GM15510 (cell line): Measurements from ENCODE around the gene NLGN4X.

ENCODE experiments used
- POLR2A ChIP-seq: IDR thresholded peaks from 3 replicates; pipeline ENCODE4 v1.6.1; 2011; ENCODE audit warnings: borderline replicate concordance; ENCODE audit not compliant: insufficient read length; ENCODE audit errors: extremely low read depth

NLGN4X gene

GRCh38 chrX:6184900-6185515 is 43.7 kb downstream of the NLGN4X start:
- no peak for TF ChIP-seq POLR2A

DNA sequence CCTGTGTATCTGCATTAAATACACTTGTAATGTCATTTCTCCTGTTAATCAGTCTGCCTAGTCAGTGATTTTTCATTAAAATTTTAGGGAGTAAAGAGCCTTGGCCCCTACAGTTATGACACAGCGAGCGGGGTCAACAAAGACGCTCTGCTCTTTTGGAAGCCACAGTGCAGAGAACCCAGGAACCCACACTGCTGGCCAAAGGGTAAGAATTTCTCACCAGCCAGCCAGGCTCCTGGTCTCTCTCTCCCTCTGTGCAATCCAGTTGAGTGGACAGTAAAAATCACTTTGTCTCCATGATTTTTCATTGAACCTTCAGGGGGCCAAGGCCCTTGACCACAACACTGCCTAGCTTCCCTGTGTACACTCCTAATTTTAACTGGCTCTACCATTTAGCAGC is 52.8 kb downstream of the NLGN4X start:
- TF ChIP-seq POLR2A: no peak

- TF ChIP-seq POLR2A: no peak
These were observed 58.2 kb downstream of the NLGN4X start for GRCh38 chrX:6170424-6170823.

DNA sequence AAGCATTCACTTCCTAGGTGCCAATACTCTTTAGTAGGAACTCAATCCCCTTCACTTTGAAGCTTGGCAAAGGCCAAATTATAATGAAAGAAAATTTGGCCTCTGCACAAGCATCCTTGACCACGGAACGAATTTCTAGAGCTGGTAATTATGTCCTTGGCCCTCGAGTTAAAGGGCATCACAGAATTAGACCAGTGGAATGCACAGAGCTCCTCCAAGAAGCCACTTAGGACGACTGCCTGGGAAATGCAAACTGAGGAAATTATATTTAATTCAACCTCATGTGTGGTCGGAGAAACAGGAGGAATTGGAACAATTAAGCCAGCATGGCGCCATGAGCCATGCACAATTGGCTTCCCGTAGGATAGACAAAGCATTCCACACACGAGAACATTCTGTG is 59.3 kb downstream of the NLGN4X start:
- TF ChIP-seq POLR2A: no peak

DNA sequence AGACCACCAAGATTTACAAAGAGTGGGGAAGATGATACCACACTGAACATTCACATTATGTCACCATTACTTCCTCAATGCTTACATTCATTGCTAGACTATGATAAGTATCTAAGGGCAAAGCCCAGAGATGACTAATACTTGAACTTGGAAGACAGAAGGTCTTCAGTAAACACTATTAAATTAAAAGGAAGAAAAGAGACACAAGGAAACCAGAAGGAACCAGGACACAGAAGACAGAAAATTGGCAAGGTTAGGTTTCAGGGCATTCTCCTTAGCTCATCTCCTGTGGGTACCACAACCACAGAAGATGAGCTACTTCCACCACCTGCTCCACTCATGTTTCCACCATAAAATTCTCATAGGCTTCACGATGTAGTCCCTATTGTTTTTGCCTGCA is 64.9 kb downstream of the NLGN4X start:
- no peak for TF ChIP-seq POLR2A

DNA sequence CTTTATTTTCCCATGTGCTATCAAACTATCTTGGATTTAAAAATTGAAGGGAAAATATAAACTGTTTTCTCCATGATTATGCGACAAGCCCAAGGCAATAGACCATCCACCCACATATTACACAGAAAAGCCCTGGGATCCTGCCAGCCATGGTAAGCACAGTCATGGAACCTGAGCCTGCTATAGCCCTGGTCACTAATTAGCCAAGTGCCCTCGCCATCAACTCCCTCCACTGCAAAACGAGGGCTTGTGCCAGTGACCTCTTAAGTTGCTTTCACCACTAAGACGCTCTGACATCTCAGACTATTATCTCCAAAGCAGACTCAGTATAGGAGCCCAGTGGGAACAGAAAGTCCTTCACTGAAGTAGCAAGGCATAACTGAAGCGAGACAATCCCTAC is 69.2 kb downstream of the NLGN4X start:
- TF ChIP-seq POLR2A: no peak

DNA sequence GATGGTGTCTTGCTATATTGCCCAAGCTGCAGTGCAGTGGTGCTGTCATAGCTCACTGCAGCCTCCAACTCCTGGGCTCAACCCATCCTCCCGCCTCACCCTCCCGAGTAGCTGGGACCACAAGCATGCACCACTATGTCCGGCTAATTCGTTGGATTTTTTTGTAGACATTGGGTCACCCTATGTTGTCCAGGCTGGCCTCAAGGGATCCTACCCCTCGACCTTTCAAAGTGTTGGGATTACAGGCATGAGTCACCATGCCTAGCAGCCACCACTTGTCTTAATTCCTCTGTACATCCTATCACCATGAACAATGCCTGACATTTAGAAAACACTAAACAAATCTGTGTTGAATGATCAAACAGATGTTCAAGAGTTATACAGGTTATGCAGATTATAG is 76.7 kb downstream of the NLGN4X start:
- no peak for TF ChIP-seq POLR2A

DNA sequence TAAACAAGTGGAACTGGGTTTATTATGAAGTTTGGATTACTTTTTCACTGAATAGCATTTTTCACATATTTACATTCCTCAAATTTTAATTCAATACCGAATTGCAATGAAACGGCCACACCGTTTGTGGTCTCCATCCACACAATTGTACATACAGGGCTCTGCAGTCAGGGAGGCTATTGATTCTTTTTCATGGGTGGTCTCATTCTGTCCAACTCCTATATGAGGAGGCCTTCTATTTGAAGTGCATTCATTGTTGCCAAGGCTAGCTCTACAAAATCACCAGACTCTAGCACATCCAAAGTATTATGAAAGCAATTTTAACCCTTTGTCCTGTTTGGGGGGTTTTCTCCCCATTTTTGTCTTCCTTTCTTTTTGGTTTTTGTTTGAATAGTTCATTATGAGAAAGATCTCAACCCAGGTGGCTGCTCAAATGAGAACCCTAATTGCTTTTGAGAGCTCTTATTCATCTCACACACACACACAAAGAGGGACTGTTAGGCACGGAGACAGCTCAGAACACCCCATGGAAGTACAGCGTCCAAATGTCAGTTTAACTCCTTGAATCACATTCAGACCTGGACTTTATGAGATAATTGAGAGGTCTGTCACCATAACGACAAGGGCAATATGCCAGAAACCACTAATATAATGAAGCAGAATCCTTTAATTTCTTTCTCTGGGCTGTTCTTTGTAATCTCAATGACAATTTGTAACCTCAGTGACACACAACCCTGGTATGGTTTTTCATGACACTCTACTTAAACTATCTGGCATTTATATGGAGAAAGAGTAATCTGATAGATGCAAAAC is 79.4 kb downstream of the NLGN4X start:
- TF ChIP-seq POLR2A: no peak

DNA sequence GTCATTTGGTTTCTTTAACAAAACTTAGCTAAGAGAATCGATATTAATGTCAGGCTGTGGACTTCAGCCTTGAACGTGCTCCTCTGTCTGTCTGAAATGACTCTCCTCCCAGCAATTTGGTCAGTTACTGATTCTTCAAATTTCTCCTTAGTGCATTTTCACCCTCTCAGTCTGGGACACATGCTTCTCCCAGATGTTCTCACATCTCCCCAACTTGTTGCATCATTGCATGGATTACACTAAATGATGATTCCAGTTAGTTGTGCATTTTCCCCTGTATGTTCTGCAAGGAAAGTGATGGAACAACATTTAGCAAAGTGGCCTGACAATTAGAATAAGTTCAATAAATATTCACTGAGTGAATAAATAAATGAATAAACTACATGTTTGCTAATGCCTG is 94.4 kb downstream of the NLGN4X start:
- no peak for TF ChIP-seq POLR2A

GRCh38 chrX:6132970-6133369 is 95.7 kb downstream of the NLGN4X start:
- no peak for TF ChIP-seq POLR2A

DNA sequence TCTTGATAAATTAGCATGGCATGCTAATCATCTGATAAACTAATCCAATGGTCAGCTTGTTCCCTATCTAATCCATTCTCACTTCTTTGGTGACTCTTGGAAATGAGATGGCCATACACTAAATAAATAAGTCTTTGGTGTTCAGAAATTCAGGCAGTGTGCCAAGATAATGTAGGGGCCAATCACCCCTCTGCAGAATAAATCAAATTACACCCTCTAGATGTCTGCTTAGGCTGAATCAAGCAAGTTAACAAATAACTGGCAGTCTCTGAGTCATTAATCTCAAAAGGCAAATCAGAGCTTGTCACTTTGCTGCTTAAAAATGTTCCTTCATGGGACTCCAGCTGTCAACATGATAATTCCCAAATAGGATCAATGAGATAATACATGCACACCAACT is 97.4 kb downstream of the NLGN4X start:
- no peak for TF ChIP-seq POLR2A

GRCh38 chrX:6129195-6129594 is 99.5 kb downstream of the NLGN4X start:
- TF ChIP-seq POLR2A: no peak

DNA sequence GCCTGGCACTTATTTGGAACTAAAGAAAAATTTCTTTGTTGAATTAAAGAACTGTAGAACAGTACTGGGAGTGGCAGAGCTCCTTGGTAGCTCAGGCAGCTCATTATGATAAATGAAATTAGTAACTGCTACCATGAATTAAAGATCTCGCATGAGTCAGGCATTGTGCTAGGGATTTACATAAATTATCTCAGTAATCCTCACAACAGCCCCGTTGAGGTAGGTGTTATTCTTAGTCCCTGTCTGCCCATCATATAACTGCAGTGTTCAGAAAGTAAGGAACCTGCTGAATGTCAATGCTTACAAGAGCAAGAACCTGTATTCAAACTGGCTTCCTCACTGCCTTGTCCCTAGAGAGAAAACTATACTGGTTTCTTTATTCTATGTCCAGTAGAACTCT is 108.3 kb downstream of the NLGN4X start:
- TF ChIP-seq POLR2A: no peak

- TF ChIP-seq POLR2A: no peak
These were observed 133.2 kb downstream of the NLGN4X start for GRCh38 chrX:6095469-6095868.

GRCh38 chrX:6074532-6074931 is 154.1 kb downstream of the NLGN4X start:
- TF ChIP-seq POLR2A: no peak

DNA sequence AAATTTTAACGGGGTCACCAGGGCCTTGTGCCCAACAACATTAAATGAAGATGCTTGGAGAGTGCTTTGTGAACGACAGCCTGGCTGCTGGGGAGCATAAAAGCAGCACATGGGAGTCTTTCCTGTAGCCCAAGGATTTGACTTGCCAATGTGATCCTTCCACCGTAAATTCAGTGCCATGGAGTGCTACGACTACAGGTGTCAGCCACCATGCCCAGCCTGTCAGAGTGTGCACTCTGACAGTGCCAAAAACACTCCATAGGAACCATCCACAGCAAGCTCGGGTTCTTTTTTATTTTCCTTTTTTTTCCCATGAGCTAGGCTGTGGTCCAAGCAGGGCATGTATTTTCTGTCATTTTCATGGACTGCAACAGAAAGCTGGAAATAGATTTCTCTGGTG is 156.9 kb downstream of the NLGN4X start:
- no peak for TF ChIP-seq POLR2A

DNA sequence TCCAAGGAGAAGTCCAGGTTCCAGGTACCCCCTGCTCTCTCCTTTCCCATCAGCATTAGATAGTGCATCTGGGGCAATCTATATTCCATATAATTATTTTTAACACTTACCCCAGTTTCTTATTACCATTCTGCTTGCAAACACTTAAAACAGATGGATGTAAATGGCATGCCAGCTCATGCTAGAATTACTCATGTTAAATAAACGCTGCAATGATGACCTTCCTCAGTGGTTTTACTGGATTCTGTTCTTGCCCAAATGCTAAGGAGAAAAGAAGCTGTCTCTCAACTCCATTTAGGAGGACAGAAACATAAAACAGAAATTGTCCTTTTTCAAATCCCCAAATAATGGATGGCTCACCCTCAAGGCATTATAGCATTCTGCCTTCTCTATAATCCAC is 161.1 kb downstream of the NLGN4X start:
- TF ChIP-seq POLR2A: no peak

- no peak for TF ChIP-seq POLR2A
These were observed 175.5 kb downstream of the NLGN4X start for GRCh38 chrX:6053141-6053540.
